T-helper 2 cell (primary cell): ENCODE measurements around the gene PRR29.

Experiments
- DNase-seq, 5 experiments: peaks; one replicate each; pipeline versions ENCODE4 v3.0.0 to v3.0.0-alpha.2; 2012 to 2022

Gene PRR29

GRCh38 chr17:64048805-64049204 lies 50.7 kb downstream of the PRR29 start:
- no peak for DNase-seq

- peak in 2 of 5 experiments; percentile 59 to 97 for DNase-seq
Observed at GRCh38 chr17:64051153-64051552, 53.0 kb downstream of the PRR29 start.

- no peak for DNase-seq
Observed at GRCh38 chr17:64053101-64053500, 55.0 kb downstream of the PRR29 start.
